Muscle of back (tissue), 13 donors: ENCODE measurements around the gene KLRC3. TPM values are rescaled to one million over a fixed set of nuclear protein-coding genes. Genes with fewer than 3 reads are reported as not detected.
A peak's percentile ranks its signal among the peaks of the same experiment; 100 is the strongest.
"Not testable (repeated sequence)": the region's sequence is repeated elsewhere in the genome, so short reads cannot be mapped to it uniquely, and the experiment has no call there.

Source experiments
- DNase-seq, 3 donors: peaks; one replicate each; pipeline versions ENCODE4 v3.0.0 to v3.0.0-alpha.2; 2013
- long read RNA-seq, 9 donors: transcript quantifications; one replicate each; lab custom pipeline, GENCODE V29; 2026
- polyA plus RNA-seq, 10 donors: library from polyadenylated mRNA; unstranded; fragments of 120-200 nt; gene quantifications; one replicate each; pipeline ENCODE4 v1.2.1, GENCODE V29; 2013; ENCODE audit not compliant: insufficient read length in 10 of 10

KLRC3 gene
- under 1 TPM in 2 of 10 donors, not detected in 8; 0.19 to 0.32 TPM for polyA plus RNA-seq
- long read RNA-seq, donor 1, result 0 reads
- long read RNA-seq, donor 2, result 0 reads
- long read RNA-seq, donor 3, result 0 reads
- long read RNA-seq, donor 4, result 0 reads
- long read RNA-seq, donor 5, result 0 reads
- long read RNA-seq, donor 6, result 0 reads
- long read RNA-seq, donor 7, result 0 reads
- long read RNA-seq, donor 8, result 0 reads
- long read RNA-seq, donor 9, result 0 reads

GRCh38 chr12:10420334-10420733, at the start of gene KLRC3:
Gene KLRC3, minus strand, starts transcription at chr12:10420595. Its CDS starts 45 bp downstream, at chr12:10420550.
- DNase-seq, result not testable (repeated sequence)

GRCh38 chr12:10469701-10470100, 49.3 kb upstream of the KLRC3 start:
- no peak for DNase-seq

GRCh38 chr12:10466311-10466710, 45.9 kb upstream of the KLRC3 start:
- DNase-seq, result no peak

GRCh38 chr12:10457760-10458159, 37.4 kb upstream of the KLRC3 start:
- DNase-seq, result no peak

GRCh38 chr12:10456856-10457255, 36.5 kb upstream of the KLRC3 start:
- no peak for DNase-seq

- no peak for DNase-seq
These were observed 35.4 kb upstream of the KLRC3 start for GRCh38 chr12:10455766-10456165.

GRCh38 chr12:10454531-10454930, 34.1 kb upstream of the KLRC3 start:
- no peak for DNase-seq

GRCh38 chr12:10453156-10453555, 32.8 kb upstream of the KLRC3 start, which contains the start of gene KLRC1:
Gene KLRC1, minus strand, starts transcription at chr12:10453377. Its CDS starts 2,221 bp downstream, at chr12:10451156.
- DNase-seq, result no peak

- DNase-seq, result no peak
These were observed 27.8 kb upstream of the KLRC3 start for GRCh38 chr12:10448236-10448635.

GRCh38 chr12:10446052-10446451, 25.7 kb upstream of the KLRC3 start:
- not testable (repeated sequence) for DNase-seq

- not testable (repeated sequence) for DNase-seq
These were observed 20.7 kb upstream of the KLRC3 start for GRCh38 chr12:10441144-10441543.

- not testable (repeated sequence) for DNase-seq
These were observed 19.3 kb upstream of the KLRC3 start for GRCh38 chr12:10439608-10440274.

GRCh38 chr12:10437601-10438000, 17.2 kb upstream of the KLRC3 start:
- not testable (repeated sequence) for DNase-seq

GRCh38 chr12:10435816-10436215, 15.4 kb upstream of the KLRC3 start, which contains the start of gene KLRC2:
Gene KLRC2, minus strand, starts transcription at chr12:10436010. Its CDS starts 24 bp downstream, at chr12:10435986.
- DNase-seq, result peak in 1 of 3 donors; percentile 13

GRCh38 chr12:10430623-10431022, 10.2 kb upstream of the KLRC3 start:
- not testable (repeated sequence) for DNase-seq

GRCh38 chr12:10425938-10426337, 5.5 kb upstream of the KLRC3 start:
- DNase-seq, result not testable (repeated sequence)

- not testable (repeated sequence) for DNase-seq
These were observed 4.0 kb upstream of the KLRC3 start for GRCh38 chr12:10424260-10424899.

GRCh38 chr12:10422159-10422558, 1.8 kb upstream of the KLRC3 start:
- not testable (repeated sequence) for DNase-seq

- peak in 1 of 3 donors; percentile 21 for DNase-seq
These were observed 11.0 kb downstream of the KLRC3 start, which contains the start of gene KLRC4 for GRCh38 chr12:10409392-10409791. Gene KLRC4, minus strand, starts transcription at chr12:10409757. Its CDS starts 182 bp downstream, at chr12:10409575.

- no peak for DNase-seq
These were observed 11.6 kb downstream of the KLRC3 start for GRCh38 chr12:10408842-10409241.

- peak in 1 of 3 donors; percentile 30 for DNase-seq
These were observed 13.7 kb downstream of the KLRC3 start for GRCh38 chr12:10406725-10407124.

GRCh38 chr12:10405294-10405693, 15.1 kb downstream of the KLRC3 start:
- no peak for DNase-seq

- no peak for DNase-seq
These were observed 15.6 kb downstream of the KLRC3 start for GRCh38 chr12:10404798-10405197.
